Measurements from ENCODE around the gene MAML3.

GRCh38 chr4:140070973-140071372 is 83.0 kb downstream of the MAML3 start:
- TF ChIP-seq POLR2AphosphoS5 (IDR thresholded peaks at IDR 0.05; ENCODE audit: low read depth) (no peak), CTCF (IDR thresholded peaks at IDR 0.05; ENCODE audit: insufficient read depth, low read length) (no peak)
- TF ChIP-seq, protein P1, sequence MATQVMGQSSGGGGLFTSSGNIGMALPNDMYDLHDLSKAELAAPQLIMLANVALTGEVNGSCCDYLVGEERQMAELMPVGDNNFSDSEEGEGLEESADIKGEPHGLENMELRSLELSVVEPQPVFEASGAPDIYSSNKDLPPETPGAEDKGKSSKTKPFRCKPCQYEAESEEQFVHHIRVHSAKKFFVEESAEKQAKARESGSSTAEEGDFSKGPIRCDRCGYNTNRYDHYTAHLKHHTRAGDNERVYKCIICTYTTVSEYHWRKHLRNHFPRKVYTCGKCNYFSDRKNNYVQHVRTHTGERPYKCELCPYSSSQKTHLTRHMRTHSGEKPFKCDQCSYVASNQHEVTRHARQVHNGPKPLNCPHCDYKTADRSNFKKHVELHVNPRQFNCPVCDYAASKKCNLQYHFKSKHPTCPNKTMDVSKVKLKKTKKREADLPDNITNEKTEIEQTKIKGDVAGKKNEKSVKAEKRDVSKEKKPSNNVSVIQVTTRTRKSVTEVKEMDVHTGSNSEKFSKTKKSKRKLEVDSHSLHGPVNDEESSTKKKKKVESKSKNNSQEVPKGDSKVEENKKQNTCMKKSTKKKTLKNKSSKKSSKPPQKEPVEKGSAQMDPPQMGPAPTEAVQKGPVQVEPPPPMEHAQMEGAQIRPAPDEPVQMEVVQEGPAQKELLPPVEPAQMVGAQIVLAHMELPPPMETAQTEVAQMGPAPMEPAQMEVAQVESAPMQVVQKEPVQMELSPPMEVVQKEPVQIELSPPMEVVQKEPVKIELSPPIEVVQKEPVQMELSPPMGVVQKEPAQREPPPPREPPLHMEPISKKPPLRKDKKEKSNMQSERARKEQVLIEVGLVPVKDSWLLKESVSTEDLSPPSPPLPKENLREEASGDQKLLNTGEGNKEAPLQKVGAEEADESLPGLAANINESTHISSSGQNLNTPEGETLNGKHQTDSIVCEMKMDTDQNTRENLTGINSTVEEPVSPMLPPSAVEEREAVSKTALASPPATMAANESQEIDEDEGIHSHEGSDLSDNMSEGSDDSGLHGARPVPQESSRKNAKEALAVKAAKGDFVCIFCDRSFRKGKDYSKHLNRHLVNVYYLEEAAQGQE (IDR thresholded peaks at IDR 0.05; ENCODE audit: insufficient replicate concordance, low read depth) = no peak

Data from HL-60 (cell line).